SK-MEL-5 (cell line): ENCODE data around the gene FAM180B. TPM values are rescaled to one million over a fixed set of nuclear protein-coding genes. Genes with fewer than 3 reads are reported as not detected.
A peak's percentile ranks its signal among the peaks of the same experiment; 100 is the strongest.

Experiments used
- DNase-seq: peaks from one replicate; pipeline ENCODE4 v3.0.0-alpha.2; 2016; ENCODE audit warnings: low read depth, low spot score
- in situ Hi-C: cut with HindIII; loops from 2 replicates; pipeline ENCODE4 v1.10.0; 2016; ENCODE audit warnings: low sequenced_read_pairs, high pct_unique_total_duplicates, low pct_unique_long_range_greater_than_20kb
- total RNA-seq: library from RNA; depleted of rRNA; stranded (reverse); fragments of >200 nt; shearing (Covaris generic); gene quantifications from 2 replicates; pipeline ENCODE4 v1.2.3, GENCODE V29; 2014

Gene FAM180B
- total RNA-seq, 1 experiment from 2014 or later, result 0.63 TPM

- no peak for DNase-seq
- in situ Hi-C loops, result no loop called here
Observed at GRCh38 chr11:47589977-47590861, 3.7 kb downstream of the FAM180B start.

DNA sequence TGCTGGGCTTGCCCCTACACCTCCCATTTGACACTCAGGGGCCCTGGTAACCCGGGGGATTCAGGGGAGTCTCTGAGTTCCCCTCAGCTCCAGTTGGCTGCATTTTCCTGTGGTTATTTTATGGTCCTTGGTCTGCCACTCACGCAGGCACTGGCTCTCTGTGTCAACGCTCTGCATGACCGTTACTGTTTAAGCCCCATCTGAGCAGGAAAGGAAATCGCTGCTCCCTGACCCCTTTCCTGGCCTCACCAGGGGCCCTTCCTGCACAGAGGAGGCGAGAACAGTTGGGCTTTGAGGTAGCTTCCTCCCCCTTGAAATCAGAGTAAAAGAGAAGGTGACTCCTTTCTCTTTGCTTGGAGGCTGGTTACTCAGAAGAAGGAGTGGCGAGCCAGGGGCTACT, 5.3 kb downstream of the FAM180B start:
- DNase-seq, result no peak
- in situ Hi-C loops, result no loop called here

GRCh38 chr11:47592251-47592650, 5.8 kb downstream of the FAM180B start:
- in situ Hi-C loops, result no loop called here
- no peak for DNase-seq

DNA sequence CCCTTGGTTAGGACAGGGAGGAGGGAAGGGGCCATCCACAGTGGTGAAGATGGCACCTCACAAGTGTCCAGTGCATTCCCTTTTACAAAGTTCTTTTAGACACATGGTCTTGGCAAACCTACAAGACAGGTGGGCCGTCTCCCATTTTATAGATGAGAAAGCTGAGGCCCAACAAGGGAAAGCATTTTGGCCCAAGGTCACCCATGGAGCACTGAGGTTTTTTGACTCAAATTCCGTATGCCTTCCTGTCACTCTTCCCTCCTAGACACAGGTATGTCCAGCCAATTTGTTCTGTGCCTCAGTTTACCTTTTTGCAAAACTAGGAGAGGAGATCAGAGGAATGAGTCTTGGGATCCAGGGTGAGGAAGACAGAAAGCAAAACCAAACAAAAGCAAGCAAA, 6.5 kb downstream of the FAM180B start:
- DNase-seq, result no peak
- in situ Hi-C loops, result no loop called here

DNA sequence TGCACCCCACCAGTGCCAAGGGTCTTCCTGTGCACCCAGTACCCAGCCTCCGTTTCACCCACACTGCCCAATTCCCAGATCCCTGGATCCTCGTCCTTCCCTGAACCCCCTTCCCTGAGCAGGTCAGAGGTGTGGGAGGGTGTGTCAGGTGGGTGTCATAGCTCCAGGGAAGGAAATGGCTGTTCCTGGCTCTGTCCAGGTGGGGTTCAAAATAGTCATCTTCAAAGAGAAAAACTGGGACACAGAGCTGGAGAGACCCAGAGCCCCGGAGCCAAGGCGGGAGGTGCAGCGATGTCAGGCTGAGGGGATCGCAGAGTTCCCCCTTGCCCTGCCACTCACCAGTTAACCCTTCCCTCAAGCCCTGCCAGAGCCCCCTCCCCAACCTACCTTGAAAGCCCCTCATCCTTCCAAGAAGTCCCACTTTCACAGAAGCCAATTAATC, 7.0 kb downstream of the FAM180B start:
- in situ Hi-C loops, result no loop called here
- DNase-seq, result no peak

GRCh38 chr11:47593934-47594855, 7.7 kb downstream of the FAM180B start, which contains the start of gene C1QTNF4:
Gene C1QTNF4, minus strand, starts transcription at chr11:47594411. Its CDS starts 3,601 bp downstream, at chr11:47590810.
- no peak for DNase-seq
- in situ Hi-C loops, result no loop called here

DNA sequence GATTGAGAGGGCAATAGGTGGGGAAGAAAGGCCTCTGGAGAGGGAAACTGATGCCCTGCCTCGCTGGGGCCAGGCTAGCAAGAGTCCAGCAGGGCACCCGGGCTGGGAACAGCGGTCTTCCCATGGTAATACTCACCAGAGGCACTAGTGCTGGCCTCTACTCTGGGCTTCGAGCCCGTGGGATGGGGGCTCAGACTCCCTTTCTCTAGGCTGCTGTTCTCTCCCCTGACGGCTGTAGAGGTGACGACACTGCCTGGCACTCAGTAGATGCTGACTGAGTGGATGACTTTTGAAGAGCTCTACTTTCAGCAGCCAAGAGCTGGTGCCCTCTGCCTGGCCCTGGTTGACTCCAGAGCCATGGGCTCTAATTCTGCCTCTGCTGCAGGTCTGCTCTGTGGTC, 8.6 kb downstream of the FAM180B start:
- no peak for DNase-seq
- in situ Hi-C loops, result no loop called here

GRCh38 chr11:47595967-47596366, 9.5 kb downstream of the FAM180B start:
- no peak for DNase-seq
- in situ Hi-C loops, result no loop called here

GRCh38 chr11:47599902-47600301, 13.4 kb downstream of the FAM180B start:
- no peak for DNase-seq
- in situ Hi-C loops, result no loop called here

- in situ Hi-C loops, result no loop called here
- no peak for DNase-seq
Observed at GRCh38 chr11:47603295-47603694, 16.8 kb downstream of the FAM180B start.

DNA sequence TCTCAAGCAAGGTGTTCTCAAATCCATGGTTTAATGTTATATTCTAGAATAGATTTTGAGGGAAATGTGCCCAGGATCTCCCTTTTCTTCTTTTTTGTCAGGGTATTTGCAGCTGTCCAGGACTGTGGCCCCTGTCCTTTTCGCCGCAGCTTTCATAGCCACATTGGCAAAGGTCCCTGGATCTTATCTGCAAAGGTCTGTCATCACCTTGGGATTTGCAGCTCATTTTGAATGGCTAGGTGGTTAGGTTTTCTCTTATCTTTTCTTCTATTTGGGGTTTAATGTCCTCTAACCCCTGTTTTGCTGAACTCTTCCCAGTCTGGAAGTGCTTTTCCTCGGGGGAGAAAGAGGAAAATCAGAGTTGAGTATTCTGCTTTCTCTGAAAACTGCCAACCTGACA, 19.4 kb downstream of the FAM180B start:
- no peak for DNase-seq
- in situ Hi-C loops, result no loop called here

- in situ Hi-C loops, result no loop called here
- no peak for DNase-seq
Observed at GRCh38 chr11:47606731-47607130, 20.3 kb downstream of the FAM180B start.

DNA sequence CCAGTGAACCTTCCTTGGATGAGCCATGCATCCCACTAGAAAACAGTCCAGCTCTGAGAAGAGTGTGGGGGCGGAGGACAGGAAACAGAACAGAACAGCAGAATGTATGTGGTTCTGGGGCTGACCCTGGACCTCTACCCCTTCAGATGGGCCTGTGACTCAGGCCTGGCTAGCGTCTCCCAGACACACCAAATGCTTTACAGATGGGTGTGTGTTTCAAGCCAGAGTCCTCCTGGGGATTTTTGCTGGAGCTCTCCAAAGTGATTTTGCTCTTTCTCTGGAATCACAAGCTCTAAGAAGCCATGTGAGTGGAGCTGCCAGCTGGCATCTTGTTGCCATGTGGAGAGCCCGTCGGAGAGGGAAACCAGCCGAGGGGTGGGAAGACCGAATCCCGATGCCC, 20.9 kb downstream of the FAM180B start:
- no peak for DNase-seq
- in situ Hi-C loops, result no loop called here

DNA sequence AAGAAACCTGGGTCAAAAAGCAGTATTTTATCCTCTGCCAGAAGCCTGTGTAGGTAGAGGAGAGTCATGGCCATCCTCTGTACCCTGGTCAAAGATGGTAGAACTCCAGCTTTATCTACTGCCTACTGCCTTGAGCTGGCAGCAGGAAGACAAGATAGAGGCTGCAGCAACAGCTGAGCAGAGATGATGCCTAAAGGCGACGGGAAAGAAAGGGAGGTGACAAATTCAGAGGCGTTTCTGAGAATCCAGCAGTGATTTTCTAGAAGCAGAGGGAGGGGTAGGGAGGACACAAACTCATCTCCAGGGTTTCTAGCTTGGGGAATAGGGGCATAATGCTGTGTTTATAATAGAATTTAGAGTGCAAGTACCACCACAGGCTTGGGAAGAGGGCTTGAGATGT, 23.2 kb downstream of the FAM180B start:
- in situ Hi-C loops, result no loop called here
- no peak for DNase-seq

DNA sequence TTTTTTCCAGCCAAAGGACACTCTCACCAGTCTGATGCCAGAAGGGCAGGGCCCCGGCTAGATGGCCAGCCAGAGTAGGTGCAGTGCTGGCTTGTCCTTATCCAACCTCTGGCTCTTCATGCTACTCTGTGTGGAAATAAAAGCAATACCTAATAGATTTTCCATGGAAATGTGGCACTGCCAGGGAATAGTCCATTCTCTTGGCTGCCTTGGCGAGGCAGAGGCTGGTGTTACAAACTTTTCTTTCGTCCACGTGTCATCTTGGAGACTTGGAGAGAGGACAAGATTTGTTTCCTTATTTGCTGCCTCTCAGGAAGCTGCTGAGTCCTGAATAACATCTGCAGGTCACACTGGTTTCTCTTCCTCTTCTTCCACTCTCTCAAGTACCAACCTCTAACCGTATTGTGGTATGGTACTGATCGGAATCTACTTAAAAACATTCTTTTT, 24.9 kb downstream of the FAM180B start:
- DNase-seq, result no peak
- in situ Hi-C loops, result no loop called here

DNA sequence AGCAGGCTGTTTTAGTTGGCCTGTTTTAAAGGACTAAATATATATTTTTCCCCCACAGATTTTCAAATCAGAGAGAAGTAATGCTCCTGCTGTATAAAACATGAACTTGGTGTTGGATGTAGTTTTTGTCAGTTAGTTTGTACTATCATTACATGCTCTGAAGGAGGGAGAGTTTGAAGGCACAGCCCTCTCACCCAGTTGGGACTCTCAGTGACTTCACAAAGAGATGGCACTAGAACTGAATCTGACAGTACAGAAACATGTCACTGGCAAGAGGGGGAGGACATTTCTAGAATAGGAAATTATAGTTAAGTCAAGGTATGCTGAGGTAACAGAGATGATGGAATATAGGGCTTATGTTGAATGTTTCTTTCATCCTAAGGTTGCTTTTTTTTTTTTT, 28.8 kb downstream of the FAM180B start:
- in situ Hi-C loops, result no loop called here
- DNase-seq, result no peak

DNA sequence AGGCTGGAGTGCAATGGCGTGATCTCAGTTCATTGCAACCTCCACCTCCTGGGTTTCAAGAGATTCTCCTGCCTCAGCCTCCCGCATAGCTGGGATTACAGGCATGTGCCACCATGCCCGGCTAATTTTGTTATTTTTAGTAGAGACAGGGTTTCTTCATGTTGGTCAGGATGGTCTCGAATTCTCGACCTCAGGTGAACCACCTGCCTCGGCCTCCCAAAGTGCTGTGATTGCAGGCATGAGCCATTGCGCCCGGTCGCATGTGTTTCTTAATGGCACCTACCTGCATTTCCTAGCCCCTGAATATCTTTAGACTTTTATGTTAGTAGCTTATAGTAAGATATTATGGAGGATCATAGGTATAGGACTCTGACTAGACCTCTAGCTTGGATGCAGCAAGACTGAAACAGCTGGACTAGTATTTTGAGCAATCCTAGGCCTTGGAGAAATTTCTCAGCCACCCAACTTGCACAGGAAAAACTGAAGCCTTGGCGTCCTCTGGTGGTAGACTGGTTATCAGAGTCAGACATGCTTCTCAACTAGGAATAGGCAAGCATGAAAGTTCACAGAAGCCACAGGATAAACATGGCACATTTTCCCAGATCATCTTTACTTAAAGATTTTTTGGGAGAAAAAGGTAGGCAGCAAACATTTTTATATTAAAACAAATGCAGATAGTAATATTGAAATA, 30.4 kb downstream of the FAM180B start:
- peak; percentile 80 for DNase-seq
- in situ Hi-C loops, result no loop called here

GRCh38 chr11:47617417-47617809, 30.9 kb downstream of the FAM180B start:
- DNase-seq, result no peak
- in situ Hi-C loops, result no loop called here
